ENCODE measurements around the gene PARP11. TPM values are rescaled to one million over a fixed set of nuclear protein-coding genes. Genes with fewer than 3 reads are reported as not detected.

PARP11 gene
- total RNA-seq, 1 experiment from 2014 or later, result 8.0 TPM

DNA sequence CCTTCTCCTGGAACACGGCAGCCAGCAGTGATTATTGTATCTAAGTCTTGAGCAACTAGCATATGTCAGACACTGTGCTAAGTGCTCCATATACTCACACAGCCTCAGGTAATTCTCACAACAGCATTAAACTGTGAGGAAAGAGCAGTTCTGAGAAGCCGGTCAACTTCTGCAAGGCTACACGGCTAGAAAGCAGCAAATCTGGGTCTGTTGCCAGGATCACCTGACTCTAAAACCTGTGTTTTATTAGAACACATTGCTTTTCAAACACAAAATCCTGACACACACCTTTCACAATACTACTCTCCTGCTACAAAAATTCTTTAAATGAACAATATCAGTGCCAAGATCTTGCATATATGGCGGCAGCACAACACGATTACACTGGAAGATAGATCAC, 70.5 kb downstream of the PARP11 start (continued):
- TF ChIP-seq, protein P1, sequence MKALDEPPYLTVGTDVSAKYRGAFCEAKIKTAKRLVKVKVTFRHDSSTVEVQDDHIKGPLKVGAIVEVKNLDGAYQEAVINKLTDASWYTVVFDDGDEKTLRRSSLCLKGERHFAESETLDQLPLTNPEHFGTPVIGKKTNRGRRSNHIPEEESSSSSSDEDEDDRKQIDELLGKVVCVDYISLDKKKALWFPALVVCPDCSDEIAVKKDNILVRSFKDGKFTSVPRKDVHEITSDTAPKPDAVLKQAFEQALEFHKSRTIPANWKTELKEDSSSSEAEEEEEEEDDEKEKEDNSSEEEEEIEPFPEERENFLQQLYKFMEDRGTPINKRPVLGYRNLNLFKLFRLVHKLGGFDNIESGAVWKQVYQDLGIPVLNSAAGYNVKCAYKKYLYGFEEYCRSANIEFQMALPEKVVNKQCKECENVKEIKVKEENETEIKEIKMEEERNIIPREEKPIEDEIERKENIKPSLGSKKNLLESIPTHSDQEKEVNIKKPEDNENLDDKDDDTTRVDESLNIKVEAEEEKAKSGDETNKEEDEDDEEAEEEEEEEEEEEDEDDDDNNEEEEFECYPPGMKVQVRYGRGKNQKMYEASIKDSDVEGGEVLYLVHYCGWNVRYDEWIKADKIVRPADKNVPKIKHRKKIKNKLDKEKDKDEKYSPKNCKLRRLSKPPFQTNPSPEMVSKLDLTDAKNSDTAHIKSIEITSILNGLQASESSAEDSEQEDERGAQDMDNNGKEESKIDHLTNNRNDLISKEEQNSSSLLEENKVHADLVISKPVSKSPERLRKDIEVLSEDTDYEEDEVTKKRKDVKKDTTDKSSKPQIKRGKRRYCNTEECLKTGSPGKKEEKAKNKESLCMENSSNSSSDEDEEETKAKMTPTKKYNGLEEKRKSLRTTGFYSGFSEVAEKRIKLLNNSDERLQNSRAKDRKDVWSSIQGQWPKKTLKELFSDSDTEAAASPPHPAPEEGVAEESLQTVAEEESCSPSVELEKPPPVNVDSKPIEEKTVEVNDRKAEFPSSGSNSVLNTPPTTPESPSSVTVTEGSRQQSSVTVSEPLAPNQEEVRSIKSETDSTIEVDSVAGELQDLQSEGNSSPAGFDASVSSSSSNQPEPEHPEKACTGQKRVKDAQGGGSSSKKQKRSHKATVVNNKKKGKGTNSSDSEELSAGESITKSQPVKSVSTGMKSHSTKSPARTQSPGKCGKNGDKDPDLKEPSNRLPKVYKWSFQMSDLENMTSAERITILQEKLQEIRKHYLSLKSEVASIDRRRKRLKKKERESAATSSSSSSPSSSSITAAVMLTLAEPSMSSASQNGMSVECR (CRISPR knock-in tag; IDR thresholded peaks at IDR 0.05; ENCODE audit: borderline replicate concordance), result no peak
- TF ChIP-seq USF2 (CRISPR knock-in tag; IDR thresholded peaks at IDR 0.05) (no peak), NR3C1 (CRISPR knock-in tag; conservative IDR thresholded peaks at IDR 0.05; ENCODE audit: low read depth) (no peak), ETV6 (CRISPR knock-in tag; IDR thresholded peaks at IDR 0.05) (no peak), SOX15 (CRISPR knock-in tag; IDR thresholded peaks at IDR 0.05) (no peak)
- TF ChIP-seq, protein P2, sequence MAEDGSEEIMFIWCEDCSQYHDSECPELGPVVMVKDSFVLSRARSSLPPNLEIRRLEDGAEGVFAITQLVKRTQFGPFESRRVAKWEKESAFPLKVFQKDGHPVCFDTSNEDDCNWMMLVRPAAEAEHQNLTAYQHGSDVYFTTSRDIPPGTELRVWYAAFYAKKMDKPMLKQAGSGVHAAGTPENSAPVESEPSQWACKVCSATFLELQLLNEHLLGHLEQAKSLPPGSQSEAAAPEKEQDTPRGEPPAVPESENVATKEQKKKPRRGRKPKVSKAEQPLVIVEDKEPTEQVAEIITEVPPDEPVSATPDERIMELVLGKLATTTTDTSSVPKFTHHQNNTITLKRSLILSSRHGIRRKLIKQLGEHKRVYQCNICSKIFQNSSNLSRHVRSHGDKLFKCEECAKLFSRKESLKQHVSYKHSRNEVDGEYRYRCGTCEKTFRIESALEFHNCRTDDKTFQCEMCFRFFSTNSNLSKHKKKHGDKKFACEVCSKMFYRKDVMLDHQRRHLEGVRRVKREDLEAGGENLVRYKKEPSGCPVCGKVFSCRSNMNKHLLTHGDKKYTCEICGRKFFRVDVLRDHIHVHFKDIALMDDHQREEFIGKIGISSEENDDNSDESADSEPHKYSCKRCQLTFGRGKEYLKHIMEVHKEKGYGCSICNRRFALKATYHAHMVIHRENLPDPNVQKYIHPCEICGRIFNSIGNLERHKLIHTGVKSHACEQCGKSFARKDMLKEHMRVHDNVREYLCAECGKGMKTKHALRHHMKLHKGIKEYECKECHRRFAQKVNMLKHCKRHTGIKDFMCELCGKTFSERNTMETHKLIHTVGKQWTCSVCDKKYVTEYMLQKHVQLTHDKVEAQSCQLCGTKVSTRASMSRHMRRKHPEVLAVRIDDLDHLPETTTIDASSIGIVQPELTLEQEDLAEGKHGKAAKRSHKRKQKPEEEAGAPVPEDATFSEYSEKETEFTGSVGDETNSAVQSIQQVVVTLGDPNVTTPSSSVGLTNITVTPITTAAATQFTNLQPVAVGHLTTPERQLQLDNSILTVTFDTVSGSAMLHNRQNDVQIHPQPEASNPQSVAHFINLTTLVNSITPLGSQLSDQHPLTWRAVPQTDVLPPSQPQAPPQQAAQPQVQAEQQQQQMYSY (CRISPR knock-in tag; IDR thresholded peaks at IDR 0.05), result no peak

DNA sequence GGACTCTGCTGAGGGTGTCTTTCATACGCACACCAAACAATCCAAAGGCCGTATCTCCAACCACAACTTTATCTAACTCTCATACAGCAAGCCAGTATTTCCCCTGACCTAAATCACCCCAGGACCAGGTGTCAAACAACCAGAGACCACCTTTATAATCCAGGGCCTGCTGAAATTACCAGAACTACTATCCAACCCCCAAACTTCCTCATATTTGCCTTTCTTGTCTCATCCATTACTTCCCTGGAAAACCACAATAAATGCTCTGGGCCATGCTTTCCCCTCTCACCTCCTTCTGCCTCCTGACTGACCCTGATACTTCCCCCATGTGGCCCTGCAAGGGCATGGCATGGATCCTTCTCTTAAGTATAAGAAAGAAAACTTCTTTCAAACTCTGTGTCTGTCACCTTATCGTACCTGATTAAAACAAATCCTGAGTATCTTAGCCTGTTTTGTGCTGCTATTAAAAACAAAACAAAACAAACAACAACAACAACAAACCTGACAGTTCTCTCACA, 75.6 kb downstream of the PARP11 start:
- peaks cover 8% of the 10 kb centered on the region for H3K9me3 Mint-ChIP-seq
- peaks cover 13% of the 10 kb centered on the region for H3K36me3 Mint-ChIP-seq
- no peak overlapping the region for H3K27ac Mint-ChIP-seq
- ChIA-PET POLR2A (no interaction called here), CTCF (interaction anchor here (1.2 kb wide), 1 partner anchor 497 kb away, joined by 3 read pairs; no protein-coding TSS in a partner anchor)
- DNase-seq (ENCODE audit: low spot score), result no peak
- no peak overlapping the region for H3K4me3 Mint-ChIP-seq
- no peaks in the 10 kb centered on the region for H3K27me3 Mint-ChIP-seq (ENCODE audit: low read depth)
- peak; percentile 76 for ATAC-seq
- peaks cover 22% of the 10 kb centered on the region for H3K4me1 Mint-ChIP-seq
- no peak for TF ChIP-seq ZNF416 (CRISPR knock-in tag; IDR thresholded peaks at IDR 0.05)
- no peak for TF ChIP-seq GTF2I (CRISPR knock-in tag; conservative IDR thresholded peaks at IDR 0.05)
- no peak for TF ChIP-seq NFYB (CRISPR knock-in tag; conservative IDR thresholded peaks at IDR 0.05; ENCODE audit: low read depth)
- no peak for TF ChIP-seq ZNF232 (CRISPR knock-in tag; IDR thresholded peaks at IDR 0.05)
- TF ChIP-seq, protein P3, sequence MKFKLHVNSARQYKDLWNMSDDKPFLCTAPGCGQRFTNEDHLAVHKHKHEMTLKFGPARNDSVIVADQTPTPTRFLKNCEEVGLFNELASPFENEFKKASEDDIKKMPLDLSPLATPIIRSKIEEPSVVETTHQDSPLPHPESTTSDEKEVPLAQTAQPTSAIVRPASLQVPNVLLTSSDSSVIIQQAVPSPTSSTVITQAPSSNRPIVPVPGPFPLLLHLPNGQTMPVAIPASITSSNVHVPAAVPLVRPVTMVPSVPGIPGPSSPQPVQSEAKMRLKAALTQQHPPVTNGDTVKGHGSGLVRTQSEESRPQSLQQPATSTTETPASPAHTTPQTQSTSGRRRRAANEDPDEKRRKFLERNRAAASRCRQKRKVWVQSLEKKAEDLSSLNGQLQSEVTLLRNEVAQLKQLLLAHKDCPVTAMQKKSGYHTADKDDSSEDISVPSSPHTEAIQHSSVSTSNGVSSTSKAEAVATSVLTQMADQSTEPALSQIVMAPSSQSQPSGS (CRISPR knock-in tag; IDR thresholded peaks at IDR 0.05; ENCODE audit: borderline replicate concordance, low read depth), result no peak
- no peak for TF ChIP-seq EMX1 (CRISPR knock-in tag; IDR thresholded peaks at IDR 0.05)
- TF ChIP-seq SMAD3 (CRISPR knock-in tag; IDR thresholded peaks at IDR 0.05; ENCODE audit: borderline replicate concordance), result no peak
- TF ChIP-seq MYBL2 (CRISPR knock-in tag; IDR thresholded peaks at IDR 0.05), result no peak
- TF ChIP-seq, protein P4, sequence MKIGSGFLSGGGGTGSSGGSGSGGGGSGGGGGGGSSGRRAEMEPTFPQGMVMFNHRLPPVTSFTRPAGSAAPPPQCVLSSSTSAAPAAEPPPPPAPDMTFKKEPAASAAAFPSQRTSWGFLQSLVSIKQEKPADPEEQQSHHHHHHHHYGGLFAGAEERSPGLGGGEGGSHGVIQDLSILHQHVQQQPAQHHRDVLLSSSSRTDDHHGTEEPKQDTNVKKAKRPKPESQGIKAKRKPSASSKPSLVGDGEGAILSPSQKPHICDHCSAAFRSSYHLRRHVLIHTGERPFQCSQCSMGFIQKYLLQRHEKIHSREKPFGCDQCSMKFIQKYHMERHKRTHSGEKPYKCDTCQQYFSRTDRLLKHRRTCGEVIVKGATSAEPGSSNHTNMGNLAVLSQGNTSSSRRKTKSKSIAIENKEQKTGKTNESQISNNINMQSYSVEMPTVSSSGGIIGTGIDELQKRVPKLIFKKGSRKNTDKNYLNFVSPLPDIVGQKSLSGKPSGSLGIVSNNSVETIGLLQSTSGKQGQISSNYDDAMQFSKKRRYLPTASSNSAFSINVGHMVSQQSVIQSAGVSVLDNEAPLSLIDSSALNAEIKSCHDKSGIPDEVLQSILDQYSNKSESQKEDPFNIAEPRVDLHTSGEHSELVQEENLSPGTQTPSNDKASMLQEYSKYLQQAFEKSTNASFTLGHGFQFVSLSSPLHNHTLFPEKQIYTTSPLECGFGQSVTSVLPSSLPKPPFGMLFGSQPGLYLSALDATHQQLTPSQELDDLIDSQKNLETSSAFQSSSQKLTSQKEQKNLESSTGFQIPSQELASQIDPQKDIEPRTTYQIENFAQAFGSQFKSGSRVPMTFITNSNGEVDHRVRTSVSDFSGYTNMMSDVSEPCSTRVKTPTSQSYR (CRISPR knock-in tag; IDR thresholded peaks at IDR 0.05), result no peak
- no peak for TF ChIP-seq ZNF396 (CRISPR knock-in tag; IDR thresholded peaks at IDR 0.05; ENCODE audit: borderline replicate concordance)
- TF ChIP-seq NR3C1 (CRISPR knock-in tag; conservative IDR thresholded peaks at IDR 0.05; ENCODE audit: low read depth), result no peak
- TF ChIP-seq SOX15 (CRISPR knock-in tag; IDR thresholded peaks at IDR 0.05), result no peak
- TF ChIP-seq IRF1 (CRISPR knock-in tag; IDR thresholded peaks at IDR 0.05), result no peak
- no peak for TF ChIP-seq IRF2 (CRISPR knock-in tag; IDR thresholded peaks at IDR 0.05; ENCODE audit: borderline replicate concordance, low read depth)
- no peak for TF ChIP-seq NFATC4 (CRISPR knock-in tag; IDR thresholded peaks at IDR 0.05)
- TF ChIP-seq E2F5 (CRISPR knock-in tag; IDR thresholded peaks at IDR 0.05), result no peak
- no peak for TF ChIP-seq USF1 (CRISPR knock-in tag; IDR thresholded peaks at IDR 0.05)

Measured in WTC11 (cell line).